HG03103 (cell line): ENCODE data around the gene QTRT2.

Experiments
- ATAC-seq: cut with Tn5 transposase; IDR thresholded peaks from one replicate; pipeline ENCODE4 v1.9.1; 2021; ENCODE audit warnings: low read depth; ENCODE audit not compliant: unreplicated experiment

Gene QTRT2

DNA sequence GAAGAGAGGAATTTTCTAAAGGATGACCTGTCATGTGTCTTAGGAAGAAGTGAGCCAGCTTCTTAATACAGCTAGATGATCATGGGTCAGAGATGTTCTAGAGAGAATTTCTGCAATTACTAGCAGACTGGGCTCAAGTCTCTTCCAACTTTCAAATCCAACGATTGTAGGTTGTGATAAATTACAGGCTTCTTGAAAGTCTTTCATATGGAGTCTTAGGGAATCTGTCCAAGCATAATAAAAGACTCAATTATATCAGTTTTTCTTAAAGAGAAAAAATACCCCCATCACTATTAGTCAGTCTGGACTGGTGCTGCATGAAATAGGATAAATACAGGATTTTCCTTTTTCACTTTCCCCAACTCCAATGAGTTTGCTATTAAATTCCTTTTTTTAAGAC is 63.2 kb downstream of the QTRT2 start:
- no peak for ATAC-seq

DNA sequence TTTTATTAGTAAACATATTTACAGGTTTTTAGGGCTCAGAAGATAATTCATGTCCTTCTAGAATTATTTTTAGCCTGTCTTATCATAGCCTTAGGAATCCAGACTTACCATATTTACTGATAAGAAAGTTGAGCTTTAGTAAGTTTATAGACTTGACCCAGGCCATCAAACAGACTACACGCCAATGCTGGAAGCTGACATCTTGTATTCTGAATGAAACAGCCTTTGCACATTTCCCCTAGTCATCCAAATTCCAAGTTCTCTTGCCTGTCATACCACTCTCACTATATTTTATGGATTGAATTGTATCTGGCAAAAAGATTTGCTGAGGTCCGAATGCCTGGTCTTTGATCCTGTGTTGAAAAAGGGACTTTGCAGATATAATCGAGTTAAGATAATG is 63.7 kb downstream of the QTRT2 start:
- no peak for ATAC-seq

DNA sequence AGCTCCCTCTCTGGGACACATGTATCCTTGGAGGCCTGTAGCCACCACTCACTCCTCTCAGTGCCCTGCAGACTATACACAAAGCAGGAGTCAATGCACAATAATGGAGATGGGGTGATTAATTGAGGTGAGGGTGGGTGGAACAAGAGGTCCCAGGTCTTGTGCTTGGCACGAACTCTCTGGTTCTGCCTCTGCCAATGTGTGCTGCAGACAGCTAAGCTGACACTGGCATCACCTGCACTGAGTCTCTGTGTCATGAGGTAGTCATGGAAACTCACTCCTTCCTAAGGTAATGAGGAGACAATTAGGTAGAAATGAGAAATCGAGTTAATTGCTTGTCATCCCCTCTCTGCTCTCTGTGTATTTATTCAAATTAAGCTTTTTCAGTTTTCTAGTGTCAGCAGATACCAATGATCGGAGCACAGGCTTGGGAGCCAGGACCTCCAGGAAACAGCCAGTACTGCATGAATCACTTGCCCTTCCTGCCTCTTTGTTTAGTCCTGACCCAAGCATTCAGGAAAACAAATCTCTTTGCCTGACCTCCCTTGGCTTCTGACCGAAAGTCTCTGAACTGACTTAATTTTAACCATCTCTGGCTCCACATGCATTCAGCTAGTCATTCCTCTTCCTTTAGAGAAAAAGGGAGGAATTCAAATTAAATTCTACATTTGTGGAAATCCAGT is 65.6 kb downstream of the QTRT2 start:
- no peak for ATAC-seq

DNA sequence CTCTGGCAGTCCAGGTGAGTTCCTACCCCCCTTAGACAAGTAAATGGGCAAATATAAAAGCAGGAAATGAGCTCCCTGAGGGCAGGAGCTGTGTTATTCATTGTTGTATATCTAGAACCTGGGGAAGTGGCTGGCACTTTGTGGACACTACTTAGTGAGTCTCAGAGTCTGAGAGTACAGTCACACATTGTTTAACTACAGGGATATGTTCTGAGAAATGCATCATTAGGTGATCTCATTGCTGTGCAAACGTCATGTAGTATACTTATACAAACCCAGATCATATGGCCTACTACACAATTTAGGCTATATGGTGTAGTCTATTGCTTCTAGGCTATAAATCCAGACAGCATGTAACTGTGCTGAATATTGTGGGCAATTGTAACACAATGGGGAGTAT is 69.9 kb downstream of the QTRT2 start:
- no peak for ATAC-seq

DNA sequence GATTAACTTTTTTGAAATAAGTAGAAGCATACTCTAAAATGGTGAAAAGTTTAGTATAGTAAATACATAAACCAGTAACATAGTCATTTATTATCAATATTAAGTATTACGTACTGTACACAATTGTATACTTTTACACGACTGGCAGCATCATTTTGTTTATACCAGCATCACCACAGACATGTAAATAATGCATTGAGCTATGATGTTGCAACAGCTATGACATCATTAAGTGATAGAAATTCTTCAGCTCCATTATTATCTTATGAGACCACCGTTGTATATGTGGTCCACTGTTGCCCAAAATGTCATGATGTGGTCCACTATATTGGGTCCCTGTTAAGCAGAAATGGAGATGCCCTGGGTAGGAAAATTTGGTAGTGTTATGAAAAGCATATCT is 71.0 kb downstream of the QTRT2 start:
- ATAC-seq, result no peak

DNA sequence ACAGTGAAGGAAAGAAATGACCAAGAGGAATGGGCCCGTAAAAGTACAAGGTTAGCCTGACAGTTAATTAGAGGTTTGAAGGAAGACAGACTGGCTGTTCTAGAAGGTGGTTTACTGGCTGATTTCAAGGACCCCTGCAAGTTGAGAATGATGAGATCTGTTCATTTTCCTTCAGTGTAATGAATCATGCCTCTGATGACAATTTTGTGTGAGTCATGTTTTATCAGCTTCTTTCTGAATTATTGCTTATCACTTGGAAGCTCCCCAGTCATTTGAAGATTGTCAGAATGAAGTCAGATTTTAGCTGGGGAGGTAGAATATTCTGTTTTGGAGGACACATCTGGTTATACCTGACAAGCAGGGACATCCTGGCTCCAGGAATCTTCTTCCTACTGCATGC is 71.7 kb downstream of the QTRT2 start:
- no peak for ATAC-seq

DNA sequence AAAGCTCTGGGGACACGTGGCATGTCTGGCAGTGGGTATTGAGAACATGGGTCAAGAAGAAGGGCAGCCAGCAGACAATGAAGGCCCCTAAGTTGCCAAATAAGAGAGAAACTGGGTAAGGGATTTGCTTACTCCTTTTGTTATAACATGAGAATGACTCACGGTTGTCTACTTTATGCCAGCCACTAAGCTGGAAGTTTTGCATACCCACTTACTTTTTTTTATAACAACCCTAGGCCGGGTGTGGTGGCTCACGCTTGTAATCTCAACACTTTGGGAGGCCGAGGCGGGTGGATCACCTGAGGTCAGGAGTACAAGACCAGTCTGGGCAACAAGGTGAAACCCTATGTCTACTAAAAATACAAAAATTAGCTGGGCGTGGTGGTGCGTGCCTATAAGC is 72.3 kb downstream of the QTRT2 start:
- no peak for ATAC-seq

DNA sequence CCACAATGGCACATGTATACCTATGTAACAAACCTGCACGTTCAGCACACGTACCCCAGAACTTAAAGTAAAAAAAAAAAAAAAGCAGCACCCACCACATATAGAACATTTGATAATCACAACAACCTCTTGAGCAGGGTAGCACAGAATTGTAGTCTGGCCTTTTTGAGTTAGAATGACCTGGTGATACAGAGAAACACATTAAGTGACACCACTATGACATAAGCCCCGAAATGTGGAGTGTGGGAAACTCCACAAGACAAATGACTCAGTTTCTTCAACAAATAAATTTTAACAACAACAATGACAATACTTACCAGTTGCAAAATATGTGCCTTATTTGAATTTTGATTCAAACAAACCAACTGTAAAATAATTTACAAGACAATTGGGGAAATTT is 76.0 kb downstream of the QTRT2 start:
- ATAC-seq, result no peak

DNA sequence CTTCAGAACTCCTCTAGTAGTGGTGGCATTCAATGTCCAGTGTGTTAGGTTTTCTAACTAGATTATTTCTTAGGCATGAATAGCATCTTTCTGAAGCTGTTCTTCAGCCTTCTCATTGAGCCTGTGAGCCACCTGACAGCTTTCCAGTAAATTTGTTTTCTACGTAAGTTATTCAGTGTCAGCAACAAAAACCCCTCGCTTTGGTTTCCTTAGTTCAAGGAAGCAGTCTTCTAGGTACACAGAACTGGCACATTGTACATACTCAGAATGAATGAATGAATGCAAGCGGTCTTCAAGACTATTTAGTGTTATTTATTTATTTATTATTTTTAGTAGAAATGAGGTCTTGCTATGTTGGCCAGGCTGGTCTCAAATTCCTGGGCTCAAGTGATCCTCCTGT is 77.4 kb downstream of the QTRT2 start:
- ATAC-seq, result no peak
